ENCODE measurements around the gene SPOCK1.
A peak's percentile ranks its signal among the peaks of the same experiment; 100 is the strongest.

The SPOCK1 gene

DNA sequence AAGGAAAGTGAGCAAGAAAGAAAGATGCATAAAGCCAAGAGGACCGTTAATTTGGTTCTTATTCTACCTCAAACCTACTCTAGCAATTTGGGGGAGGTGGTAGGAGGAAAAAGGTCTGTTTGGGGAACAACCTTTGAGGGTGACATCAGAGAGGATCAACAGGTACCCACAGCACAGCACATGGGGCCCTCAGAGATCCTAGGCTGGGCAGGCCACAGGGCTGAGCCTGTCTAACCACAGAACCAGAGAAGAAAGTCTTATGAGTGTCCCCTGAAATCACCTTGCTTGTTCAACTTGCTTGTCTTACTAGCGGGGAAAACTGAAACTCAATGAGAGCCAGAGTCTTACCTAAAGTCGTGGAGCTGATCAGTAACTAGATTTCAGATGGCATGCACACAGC is 385.2 kb downstream of the SPOCK1 start:
- no peak for DNase-seq (ENCODE audit: low read depth in 2 of 2)

GRCh38 chr5:137113161-137113560 is 386.0 kb downstream of the SPOCK1 start:
- no peak for DNase-seq (ENCODE audit: low read depth in 2 of 2)

DNA sequence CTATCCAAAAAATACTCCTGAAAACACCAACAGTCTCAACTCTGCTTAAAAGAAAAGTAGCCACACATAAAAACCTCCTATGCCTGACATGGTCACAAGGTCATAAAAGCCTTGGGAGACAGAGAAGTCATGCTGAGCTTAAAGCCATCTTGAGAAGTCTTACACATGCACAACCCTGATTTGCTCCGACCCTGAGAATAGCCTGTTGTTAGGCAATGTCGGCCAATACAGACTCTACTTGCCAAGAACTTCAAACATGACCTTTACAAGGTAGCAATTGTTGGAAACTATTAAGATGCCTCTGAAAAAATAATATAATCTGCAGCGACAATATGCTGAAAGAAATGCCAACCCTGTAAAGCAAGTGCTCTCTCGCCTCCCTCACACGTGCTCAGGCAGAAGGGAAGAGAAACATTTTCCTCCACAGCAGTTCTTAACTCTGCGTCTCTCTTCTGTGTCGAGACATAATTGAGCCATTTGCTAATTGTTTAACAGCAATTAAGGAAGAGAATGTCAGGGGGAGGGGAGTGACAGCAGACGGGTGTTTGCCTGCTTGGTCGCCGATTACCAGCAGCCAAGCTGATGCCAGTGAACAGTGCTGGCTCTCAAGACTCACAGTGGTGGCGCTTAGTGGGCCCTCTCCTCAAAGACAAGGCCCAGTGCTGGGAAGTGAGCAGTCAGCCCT is 393.6 kb downstream of the SPOCK1 start:
- no peak for DNase-seq (ENCODE audit: low read depth in 2 of 2)

DNA sequence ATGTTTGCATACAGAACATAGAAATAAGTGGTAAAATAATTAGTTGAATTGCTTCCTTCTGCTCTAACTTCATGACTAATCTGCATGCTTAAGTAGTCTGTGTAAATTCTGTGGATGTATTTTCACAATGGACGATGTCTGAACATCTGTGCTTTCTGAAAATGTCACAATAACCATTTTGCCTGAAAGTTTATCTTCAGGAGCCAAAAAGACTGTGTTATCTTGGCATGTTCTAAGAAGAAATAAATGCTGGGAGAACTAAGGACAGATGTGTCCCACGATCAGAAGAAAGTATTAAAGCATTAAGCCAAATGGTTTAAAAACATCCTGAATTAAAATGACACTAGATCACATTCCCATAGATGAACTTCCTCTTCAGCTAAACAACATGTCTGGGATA is 397.6 kb downstream of the SPOCK1 start:
- no peak for DNase-seq (ENCODE audit: low read depth in 2 of 2)

GRCh38 chr5:137099651-137100050 is 399.5 kb downstream of the SPOCK1 start:
- no peak for DNase-seq (ENCODE audit: low read depth in 2 of 2)

- DNase-seq (ENCODE audit: low read depth in 2 of 2): no peak
These were observed 400.5 kb downstream of the SPOCK1 start for GRCh38 chr5:137098663-137099062.

DNA sequence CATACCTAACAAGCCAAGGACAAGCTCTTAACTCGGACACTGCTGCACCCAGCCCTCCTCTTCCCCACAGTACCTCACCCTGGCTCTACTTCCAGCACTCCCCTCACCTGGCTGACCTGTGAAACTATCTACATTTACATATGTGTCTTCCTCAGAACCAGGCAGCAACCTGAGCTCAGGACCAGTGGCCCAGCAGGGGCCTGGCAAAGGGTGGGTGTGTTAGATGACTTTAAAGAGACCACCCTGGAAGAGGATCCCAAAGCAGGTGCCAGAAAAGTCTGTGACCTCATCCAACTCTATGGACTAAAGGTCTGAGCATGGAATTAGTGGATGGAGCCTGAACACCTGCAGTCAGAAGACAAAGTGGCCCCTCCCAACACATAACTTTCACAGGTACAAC is 400.9 kb downstream of the SPOCK1 start:
- no peak for DNase-seq (ENCODE audit: low read depth in 2 of 2)

DNA sequence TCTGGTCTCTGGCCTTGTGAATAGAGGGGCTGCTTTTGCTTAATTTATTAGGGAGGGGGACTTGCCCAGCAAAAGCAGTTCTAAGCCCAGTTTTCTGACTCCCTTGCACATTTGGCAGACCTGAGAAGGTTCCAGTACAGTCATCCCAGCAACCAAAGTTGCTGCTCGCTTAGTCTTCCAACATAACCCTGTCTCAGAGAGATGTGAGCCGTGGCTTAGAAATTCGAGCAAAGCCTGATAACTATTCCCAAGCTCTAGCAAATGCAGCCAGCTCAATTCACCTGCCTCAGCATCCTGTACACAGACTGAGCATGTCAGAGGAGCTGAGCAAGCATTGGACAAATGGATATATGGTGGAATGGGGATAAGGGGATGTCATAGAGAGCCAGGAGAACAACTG is 401.9 kb downstream of the SPOCK1 start:
- no peak for DNase-seq (ENCODE audit: low read depth in 2 of 2)

GRCh38 chr5:137096149-137097103 is 402.7 kb downstream of the SPOCK1 start:
- DNase-seq (ENCODE audit: low read depth in 2 of 2): no peak

- DNase-seq (ENCODE audit: low read depth in 2 of 2): no peak
These were observed 403.5 kb downstream of the SPOCK1 start for GRCh38 chr5:137095597-137095996.

GRCh38 chr5:137092831-137093230 is 406.3 kb downstream of the SPOCK1 start:
- no peak for DNase-seq (ENCODE audit: low read depth in 2 of 2)

- no peak for DNase-seq (ENCODE audit: low read depth in 2 of 2)
These were observed 407.7 kb downstream of the SPOCK1 start for GRCh38 chr5:137091472-137091871.

DNA sequence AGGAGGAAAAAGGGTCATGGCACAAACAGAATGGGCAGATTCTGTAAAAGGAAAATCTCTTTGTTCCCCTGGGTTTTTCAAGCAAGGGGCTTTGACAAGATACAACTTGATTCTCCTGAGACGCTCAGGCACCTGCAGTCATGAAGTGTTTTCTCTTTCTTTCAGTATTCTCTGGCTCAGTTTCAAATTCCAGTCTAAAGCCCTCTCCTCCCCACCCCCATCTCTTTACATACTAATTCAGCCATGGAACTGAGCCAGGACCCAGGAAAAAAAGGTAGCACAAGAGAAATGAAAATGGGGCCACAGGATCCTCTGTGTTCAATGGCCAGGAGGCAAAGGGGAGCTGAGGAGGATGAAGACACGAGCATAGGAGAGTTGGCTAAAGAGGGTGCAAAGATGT is 408.4 kb downstream of the SPOCK1 start:
- no peak for DNase-seq (ENCODE audit: low read depth in 2 of 2)

DNA sequence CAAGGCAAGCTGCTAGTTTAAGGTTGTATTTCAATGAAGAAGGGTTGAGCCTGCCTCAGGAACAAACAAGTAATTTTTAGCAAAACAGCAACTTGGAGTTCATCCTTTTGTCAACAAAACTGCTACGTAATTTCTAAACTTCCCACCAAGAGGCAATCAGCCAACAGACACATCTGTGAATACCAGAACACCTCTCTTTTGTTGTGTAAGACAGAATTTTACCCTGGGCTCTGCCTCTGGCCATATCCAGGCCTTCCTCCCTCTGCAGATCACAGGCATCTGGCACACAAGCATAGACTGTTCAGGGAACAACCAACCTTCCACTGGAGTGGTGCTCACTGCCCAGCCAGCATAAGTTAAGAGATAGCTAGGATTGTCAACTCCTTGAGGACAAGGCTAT is 409.0 kb downstream of the SPOCK1 start:
- no peak for DNase-seq (ENCODE audit: low read depth in 2 of 2)

DNA sequence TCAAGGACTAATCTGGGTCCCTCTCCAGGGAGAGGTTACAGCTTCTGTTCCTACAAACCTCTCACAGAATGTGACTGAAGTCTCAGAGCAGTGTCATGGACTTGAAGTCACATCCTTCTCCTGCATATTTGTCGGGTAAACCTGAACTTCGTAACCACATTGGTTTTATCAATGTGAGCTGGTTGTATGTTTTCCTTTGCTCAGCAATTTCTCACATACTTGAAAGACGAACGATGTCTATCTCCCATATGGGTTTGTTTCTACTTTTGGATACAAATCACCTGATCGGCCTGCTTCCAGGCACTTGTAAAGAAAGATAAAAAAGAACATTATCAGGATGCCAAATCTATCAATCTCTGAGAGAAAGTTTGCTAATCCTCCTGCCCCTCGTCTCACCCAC is 411.0 kb downstream of the SPOCK1 start:
- DNase-seq (ENCODE audit: low read depth in 2 of 2): no peak

DNA sequence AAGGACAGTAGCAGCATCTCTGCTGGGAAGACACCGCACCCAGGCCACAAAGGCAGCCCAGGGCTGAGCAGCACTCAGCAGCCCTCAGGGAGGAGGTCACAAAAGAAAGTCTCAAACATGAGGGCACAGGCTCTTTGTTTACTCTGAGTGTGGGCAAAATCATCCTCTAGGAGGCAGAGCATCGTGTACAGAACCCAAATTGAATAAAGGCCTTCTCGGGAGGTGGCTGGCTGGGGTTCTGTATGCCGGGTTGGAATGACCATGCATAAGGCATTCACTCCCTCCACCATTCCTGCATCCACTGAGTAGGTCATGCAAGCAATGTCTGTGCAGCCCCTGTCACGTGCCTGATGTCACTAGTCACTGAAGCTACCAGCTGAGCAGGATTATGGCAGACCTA is 412.8 kb downstream of the SPOCK1 start:
- no peak for DNase-seq (ENCODE audit: low read depth in 2 of 2)

DNA sequence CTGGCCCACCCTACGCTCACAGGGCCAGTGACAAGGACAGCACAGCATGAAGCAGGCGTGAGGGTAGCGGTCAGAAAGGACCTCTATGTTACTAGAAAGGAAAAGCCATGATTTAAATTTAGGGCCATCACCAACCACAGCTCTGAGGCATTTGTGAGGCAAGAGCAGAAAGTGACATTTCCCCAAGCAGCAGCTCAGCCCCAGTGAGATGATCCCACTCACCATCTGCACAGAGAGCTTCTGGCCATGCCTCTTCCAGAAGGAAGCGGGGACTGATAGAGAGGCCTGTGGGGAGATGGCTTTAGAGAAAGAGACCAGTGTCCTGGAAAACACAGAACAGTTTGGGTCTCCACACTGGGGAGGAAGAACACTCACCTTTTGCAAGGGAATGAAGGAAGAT is 413.9 kb downstream of the SPOCK1 start:
- no peak for DNase-seq (ENCODE audit: low read depth in 2 of 2)

DNA sequence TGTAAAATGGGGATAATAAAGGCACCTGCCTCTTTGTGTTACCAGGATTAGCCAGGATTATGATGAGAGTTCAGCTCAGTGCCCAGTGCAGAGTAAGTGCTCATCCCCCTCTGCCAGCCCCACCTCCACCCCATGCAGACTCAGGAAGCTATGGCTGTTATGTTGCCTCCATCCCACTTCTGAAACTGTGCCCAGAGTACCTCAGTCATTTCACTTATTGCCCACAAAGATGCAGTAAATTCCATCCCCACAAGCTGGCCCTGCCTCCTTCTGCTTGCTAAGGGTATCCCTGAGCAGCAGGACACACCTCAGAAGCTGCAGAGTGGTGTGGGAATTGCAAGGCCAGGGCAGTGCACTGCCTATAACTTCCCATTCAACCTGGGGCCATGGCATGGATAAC is 415.1 kb downstream of the SPOCK1 start:
- no peak for DNase-seq (ENCODE audit: low read depth in 2 of 2)

DNA sequence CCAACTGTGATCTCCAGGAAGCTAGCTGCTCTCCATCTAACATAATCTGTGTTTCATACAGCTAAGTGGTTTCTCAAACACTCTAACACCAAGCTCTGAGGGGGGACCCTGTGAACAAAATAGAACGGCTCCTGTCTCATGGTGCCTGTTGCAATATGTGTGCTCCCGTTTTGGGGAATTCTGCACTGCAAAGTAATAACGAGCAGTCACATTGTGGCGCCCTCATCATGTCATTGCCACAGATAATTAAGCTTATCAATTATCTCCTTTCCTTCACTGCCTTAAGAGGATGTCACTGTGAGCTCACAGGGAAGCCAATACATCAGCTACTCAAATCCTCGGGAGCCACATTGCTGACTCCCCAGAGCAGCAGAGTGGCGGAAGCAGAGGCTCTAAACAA is 416.2 kb downstream of the SPOCK1 start:
- DNase-seq (ENCODE audit: low read depth in 2 of 2): no peak

GRCh38 chr5:137078171-137078665 is 420.9 kb downstream of the SPOCK1 start:
- DNase-seq (ENCODE audit: low read depth in 2 of 2): no peak

GRCh38 chr5:137075163-137075970 is 423.8 kb downstream of the SPOCK1 start:
- DNase-seq (ENCODE audit: low read depth in 2 of 2): peak; percentile 7 to 21

- DNase-seq (ENCODE audit: low read depth in 2 of 2): no peak
These were observed 425.9 kb downstream of the SPOCK1 start for GRCh38 chr5:137073189-137073588.
